Measurements from ENCODE around the gene DOCK1. TPM values are rescaled to one million over a fixed set of nuclear protein-coding genes. Genes with fewer than 3 reads are reported as not detected.

DOCK1 gene
- total RNA-seq, 1 experiment from 2014 or later: not detected

DNA sequence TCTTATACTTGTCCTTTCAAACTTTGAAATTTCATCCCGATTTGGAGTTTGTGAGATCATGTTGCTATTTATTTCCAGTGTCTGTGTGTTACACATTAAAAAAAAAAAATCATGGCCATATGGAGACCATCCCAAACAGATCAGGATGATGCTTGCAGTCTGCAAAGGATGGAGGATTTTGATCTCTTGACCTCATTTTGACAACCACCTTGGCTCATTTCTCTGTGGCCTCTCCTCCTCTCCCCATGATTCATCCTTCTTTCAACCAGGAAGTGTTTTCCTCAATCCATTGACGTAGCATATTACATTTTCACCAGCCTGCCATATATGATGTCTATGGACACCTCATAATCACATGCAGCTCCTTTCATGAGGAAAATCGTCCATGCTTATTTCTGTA is 360.1 kb downstream of the DOCK1 start:
- H3K4me2 ChIP-seq (ENCODE audit: low read depth, low read length, poor library complexity, severe bottlenecking): no peak overlapping the region
- H3K9me3 ChIP-seq (ENCODE audit: low read length): peaks cover 11% of the 10 kb centered on the region; the same call in 1 of the 2 replicates
- no peak overlapping the region for H3K9ac ChIP-seq (ENCODE audit: low read length)
- no peaks in the 10 kb centered on the region for H3K36me3 ChIP-seq (ENCODE audit: insufficient read depth, low read length)
- H3K27ac ChIP-seq (ENCODE audit: low read length): no peak overlapping the region
- no peaks in the 10 kb centered on the region for H3K27me3 ChIP-seq (ENCODE audit: low read length)
- no peak overlapping the region for H2AFZ ChIP-seq (ENCODE audit: low read length)
- no peak for DNase-seq
- H3K79me2 ChIP-seq (ENCODE audit: low read length): no peaks in the 10 kb centered on the region
- H3K9me2 ChIP-seq (replicated peaks; ENCODE audit: insufficient read depth, low read length): no peaks in the 10 kb centered on the region
- H3K4me3 ChIP-seq (ENCODE audit: low read length): no peak overlapping the region
- no peaks in the 10 kb centered on the region for H4K20me1 ChIP-seq (ENCODE audit: insufficient read depth, low read depth, low read length)
- no peaks in the 10 kb centered on the region for H3K4me1 ChIP-seq (ENCODE audit: low read length)

DNA sequence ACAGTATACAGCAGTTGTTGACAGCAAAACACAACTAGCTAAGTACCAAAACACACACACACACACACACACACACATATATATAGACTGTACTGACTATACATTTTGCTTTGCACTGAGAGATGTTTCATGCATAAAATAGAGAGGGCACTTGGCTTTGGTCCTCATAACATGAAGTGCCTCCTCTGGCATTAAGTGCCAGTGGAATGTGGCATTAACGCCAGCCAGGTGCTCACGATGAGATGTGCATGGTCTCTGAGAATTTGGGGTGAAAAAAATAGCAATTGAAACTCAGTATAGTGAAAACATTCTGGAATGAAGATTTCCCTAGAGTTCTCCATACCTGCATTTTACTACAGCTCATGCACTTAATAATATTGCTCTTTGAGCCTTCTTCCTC is 361.2 kb downstream of the DOCK1 start:
- H3K9me3 ChIP-seq (ENCODE audit: low read length): peaks cover 9% of the 10 kb centered on the region; the same call in 1 of the 2 replicates
- no peaks in the 10 kb centered on the region for H3K27me3 ChIP-seq (ENCODE audit: low read length)
- no peak overlapping the region for H3K9ac ChIP-seq (ENCODE audit: low read length)
- no peak overlapping the region for H3K4me2 ChIP-seq (ENCODE audit: low read depth, low read length, poor library complexity, severe bottlenecking)
- no peaks in the 10 kb centered on the region for H3K36me3 ChIP-seq (ENCODE audit: insufficient read depth, low read length)
- no peak overlapping the region for H2AFZ ChIP-seq (ENCODE audit: low read length)
- no peak for DNase-seq
- no peaks in the 10 kb centered on the region for H3K9me2 ChIP-seq (replicated peaks; ENCODE audit: insufficient read depth, low read length)
- no peak overlapping the region for H3K27ac ChIP-seq (ENCODE audit: low read length)
- no peaks in the 10 kb centered on the region for H3K4me1 ChIP-seq (ENCODE audit: low read length)
- no peaks in the 10 kb centered on the region for H3K79me2 ChIP-seq (ENCODE audit: low read length)
- H3K4me3 ChIP-seq (ENCODE audit: low read length): no peak overlapping the region
- H4K20me1 ChIP-seq (ENCODE audit: insufficient read depth, low read depth, low read length): no peaks in the 10 kb centered on the region

DNA sequence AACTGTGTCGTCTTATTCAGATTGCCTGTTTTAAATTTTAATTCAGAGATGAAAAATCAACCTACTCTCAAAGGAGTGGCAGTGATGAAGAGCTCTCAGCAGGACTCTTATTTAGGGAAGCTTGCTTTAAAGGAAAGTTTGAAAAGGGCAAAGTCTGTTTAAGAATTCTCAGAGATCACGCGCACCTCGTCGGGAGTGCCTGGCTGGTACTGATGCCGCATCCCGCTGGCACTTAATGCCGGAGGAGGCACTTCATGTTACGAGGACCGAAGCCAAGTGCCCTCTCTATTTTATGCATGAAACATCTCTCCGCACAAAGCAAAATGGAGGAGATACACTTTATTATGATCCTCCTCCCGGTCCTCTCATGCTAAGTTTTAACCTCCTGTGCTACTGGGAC is 362.2 kb downstream of the DOCK1 start:
- no peak overlapping the region for H3K9ac ChIP-seq (ENCODE audit: low read length)
- no peak for DNase-seq
- no peaks in the 10 kb centered on the region for H3K9me2 ChIP-seq (replicated peaks; ENCODE audit: insufficient read depth, low read length)
- no peaks in the 10 kb centered on the region for H3K27me3 ChIP-seq (ENCODE audit: low read length)
- H2AFZ ChIP-seq (ENCODE audit: low read length): no peak overlapping the region
- H3K36me3 ChIP-seq (ENCODE audit: insufficient read depth, low read length): no peaks in the 10 kb centered on the region
- H3K27ac ChIP-seq (ENCODE audit: low read length): no peak overlapping the region
- no peaks in the 10 kb centered on the region for H4K20me1 ChIP-seq (ENCODE audit: insufficient read depth, low read depth, low read length)
- no peaks in the 10 kb centered on the region for H3K4me1 ChIP-seq (ENCODE audit: low read length)
- H3K79me2 ChIP-seq (ENCODE audit: low read length): no peaks in the 10 kb centered on the region
- no peaks in the 10 kb centered on the region for H3K9me3 ChIP-seq (ENCODE audit: low read length)
- H3K4me3 ChIP-seq (ENCODE audit: low read length): no peak overlapping the region
- no peak overlapping the region for H3K4me2 ChIP-seq (ENCODE audit: low read depth, low read length, poor library complexity, severe bottlenecking)

DNA sequence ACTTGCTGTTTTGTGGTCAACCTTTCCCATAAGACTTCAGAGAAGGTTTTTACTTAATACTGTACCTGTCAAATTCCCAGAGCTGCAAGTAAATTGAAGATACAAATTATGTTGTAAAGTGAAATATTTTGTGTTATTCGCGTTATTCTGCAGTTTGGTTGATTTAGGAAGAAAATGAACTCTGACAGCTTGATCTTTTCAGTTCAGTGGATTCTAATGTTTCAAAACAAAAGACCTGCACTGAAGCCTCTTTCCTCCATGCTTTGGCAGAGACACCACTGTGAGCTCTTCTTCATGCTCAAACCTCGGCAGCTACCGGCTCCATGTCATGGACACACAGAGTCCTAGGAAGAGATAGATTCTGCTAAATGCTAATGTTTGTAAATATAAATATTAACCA is 366.8 kb downstream of the DOCK1 start:
- Histone ChIP-seq H3K27me3 (ENCODE audit: low read length) (no peaks in the 10 kb centered on the region), H3K9me2 (replicated peaks; ENCODE audit: insufficient read depth, low read length) (no peaks in the 10 kb centered on the region)
- no peak for DNase-seq

DNA sequence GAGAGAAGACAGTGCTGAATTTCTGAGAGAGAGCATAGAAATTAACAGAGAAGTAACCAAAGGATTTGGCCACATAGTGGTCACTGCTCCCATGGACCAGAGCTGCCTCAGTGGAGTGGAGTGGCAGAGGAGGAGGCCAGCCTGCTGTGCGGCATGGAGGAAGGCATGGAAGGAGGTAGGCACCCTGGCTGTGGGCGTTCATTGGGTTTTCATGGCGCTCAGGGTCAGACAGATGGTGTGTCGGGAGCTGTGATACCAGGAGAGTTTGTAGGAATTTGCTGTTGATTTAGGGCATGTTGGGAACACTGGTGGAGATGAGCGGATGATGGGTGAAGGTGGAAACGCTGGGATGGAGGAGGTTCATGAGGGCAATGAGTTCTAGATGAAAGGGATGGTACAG is 370.0 kb downstream of the DOCK1 start:
- no peak for DNase-seq
- no peaks in the 10 kb centered on the region for H3K9me3 ChIP-seq (ENCODE audit: low read length)

More for the DNA sequence above, 366.8 kb downstream of the DOCK1 start:
- no peak overlapping the region for H2AFZ ChIP-seq (ENCODE audit: low read length)
- no peak overlapping the region for H3K4me3 ChIP-seq (ENCODE audit: low read length)
- H3K79me2 ChIP-seq (ENCODE audit: low read length): no peaks in the 10 kb centered on the region
- no peaks in the 10 kb centered on the region for H3K36me3 ChIP-seq (ENCODE audit: insufficient read depth, low read length)
- no peaks in the 10 kb centered on the region for H3K4me1 ChIP-seq (ENCODE audit: low read length)
- no peak overlapping the region for H3K9ac ChIP-seq (ENCODE audit: low read length)
- no peaks in the 10 kb centered on the region for H4K20me1 ChIP-seq (ENCODE audit: insufficient read depth, low read depth, low read length)
- no peak overlapping the region for H3K4me2 ChIP-seq (ENCODE audit: low read depth, low read length, poor library complexity, severe bottlenecking)
- no peaks in the 10 kb centered on the region for H3K9me3 ChIP-seq (ENCODE audit: low read length)
- H3K27ac ChIP-seq (ENCODE audit: low read length): no peak overlapping the region

DNA sequence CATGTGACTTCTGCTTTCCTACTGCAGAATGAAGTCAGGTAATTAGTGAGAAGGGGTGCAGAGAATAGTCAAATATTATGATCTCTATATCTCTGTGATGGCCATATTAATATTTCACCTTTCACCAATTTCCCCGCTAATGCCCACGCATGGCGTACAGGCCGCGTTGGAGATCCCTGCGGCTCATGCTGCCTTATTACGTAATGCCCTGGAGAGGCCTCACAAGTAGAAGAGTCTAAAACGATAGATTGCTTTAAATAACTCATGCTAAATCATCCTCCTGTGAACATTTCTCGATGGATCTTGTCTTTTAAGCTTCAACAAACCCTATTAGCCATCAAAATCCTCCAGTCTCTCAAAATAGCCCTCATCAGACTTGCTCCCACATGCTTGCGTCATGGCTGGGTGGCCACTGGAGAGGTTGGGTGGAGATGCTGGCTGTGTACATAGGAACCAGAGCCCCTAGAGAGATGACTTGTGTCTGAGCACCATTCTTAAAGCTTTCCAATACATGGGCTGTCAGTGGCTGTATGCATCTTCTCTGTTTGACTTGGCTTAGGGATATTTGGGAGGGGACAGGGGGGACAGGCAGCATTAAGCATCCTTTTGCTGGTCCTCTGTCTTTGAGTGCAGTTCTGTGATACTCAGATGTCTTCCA is 370.7 kb downstream of the DOCK1 start:
- no peaks in the 10 kb centered on the region for H4K20me1 ChIP-seq (ENCODE audit: insufficient read depth, low read depth, low read length)
- H3K27me3 ChIP-seq (ENCODE audit: low read length): no peaks in the 10 kb centered on the region
- H3K9me2 ChIP-seq (replicated peaks; ENCODE audit: insufficient read depth, low read length): no peaks in the 10 kb centered on the region
- H3K9me3 ChIP-seq (ENCODE audit: low read length): no peaks in the 10 kb centered on the region
- H3K4me3 ChIP-seq (ENCODE audit: low read length): no peak overlapping the region
- no peak overlapping the region for H2AFZ ChIP-seq (ENCODE audit: low read length)
- no peak overlapping the region for H3K27ac ChIP-seq (ENCODE audit: low read length)
- no peak overlapping the region for H3K9ac ChIP-seq (ENCODE audit: low read length)
- no peak for DNase-seq
- H3K79me2 ChIP-seq (ENCODE audit: low read length): no peaks in the 10 kb centered on the region
- H3K4me1 ChIP-seq (ENCODE audit: low read length): no peaks in the 10 kb centered on the region
- H3K36me3 ChIP-seq (ENCODE audit: insufficient read depth, low read length): no peaks in the 10 kb centered on the region
- no peak overlapping the region for H3K4me2 ChIP-seq (ENCODE audit: low read depth, low read length, poor library complexity, severe bottlenecking)

More for the DNA sequence above, 370.0 kb downstream of the DOCK1 start:
- H3K36me3 ChIP-seq (ENCODE audit: insufficient read depth, low read length): no peaks in the 10 kb centered on the region
- H3K4me3 ChIP-seq (ENCODE audit: low read length): no peak overlapping the region
- H3K9ac ChIP-seq (ENCODE audit: low read length): no peak overlapping the region
- no peak overlapping the region for H3K27ac ChIP-seq (ENCODE audit: low read length)
- H4K20me1 ChIP-seq (ENCODE audit: insufficient read depth, low read depth, low read length): no peaks in the 10 kb centered on the region
- H3K4me1 ChIP-seq (ENCODE audit: low read length): no peaks in the 10 kb centered on the region
- H2AFZ ChIP-seq (ENCODE audit: low read length): no peak overlapping the region
- H3K79me2 ChIP-seq (ENCODE audit: low read length): no peaks in the 10 kb centered on the region
- no peaks in the 10 kb centered on the region for H3K9me2 ChIP-seq (replicated peaks; ENCODE audit: insufficient read depth, low read length)
- H3K27me3 ChIP-seq (ENCODE audit: low read length): no peaks in the 10 kb centered on the region
- no peak overlapping the region for H3K4me2 ChIP-seq (ENCODE audit: low read depth, low read length, poor library complexity, severe bottlenecking)

DNA sequence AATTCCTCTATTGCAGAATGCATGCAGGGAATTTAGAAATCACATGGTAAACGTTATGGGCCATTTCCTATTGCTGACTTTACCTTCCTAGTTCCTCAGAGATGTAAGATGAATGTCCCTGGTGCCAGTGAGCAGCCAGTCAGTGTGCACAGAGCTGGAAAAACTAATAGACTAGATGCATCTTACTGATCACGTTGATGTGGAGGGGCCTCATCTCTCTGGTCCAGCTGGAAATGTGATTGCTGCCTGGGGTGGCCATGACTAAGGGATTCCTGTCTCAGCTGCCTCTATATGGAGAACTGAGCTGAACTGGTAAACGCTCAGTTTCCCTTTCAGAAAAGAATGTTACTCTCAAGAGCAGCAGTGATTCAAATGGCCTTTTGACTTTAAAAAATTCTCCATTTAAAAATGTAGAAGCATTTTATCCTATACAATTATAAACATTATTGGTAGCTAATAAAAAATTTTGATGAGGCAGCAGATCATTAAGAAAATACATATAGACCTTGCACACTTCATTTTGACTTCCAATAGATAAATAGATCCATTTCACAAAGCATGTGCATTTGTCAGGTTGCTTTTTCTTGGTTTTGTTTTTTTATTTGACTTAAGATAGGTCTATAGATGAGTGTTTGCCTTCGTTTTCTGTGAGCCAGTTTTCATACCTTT is 371.7 kb downstream of the DOCK1 start:
- H3K4me1 ChIP-seq (ENCODE audit: low read length): no peaks in the 10 kb centered on the region
- H3K9me2 ChIP-seq (replicated peaks; ENCODE audit: insufficient read depth, low read length): no peaks in the 10 kb centered on the region
- H3K9ac ChIP-seq (ENCODE audit: low read length): no peak overlapping the region
- H2AFZ ChIP-seq (ENCODE audit: low read length): no peak overlapping the region
- no peak overlapping the region for H3K4me3 ChIP-seq (ENCODE audit: low read length)
- H4K20me1 ChIP-seq (ENCODE audit: insufficient read depth, low read depth, low read length): no peaks in the 10 kb centered on the region
- H3K4me2 ChIP-seq (ENCODE audit: low read depth, low read length, poor library complexity, severe bottlenecking): no peak overlapping the region
- H3K36me3 ChIP-seq (ENCODE audit: insufficient read depth, low read length): no peaks in the 10 kb centered on the region
- H3K27me3 ChIP-seq (ENCODE audit: low read length): no peaks in the 10 kb centered on the region
- H3K27ac ChIP-seq (ENCODE audit: low read length): no peak overlapping the region
- H3K9me3 ChIP-seq (ENCODE audit: low read length): no peaks in the 10 kb centered on the region
- no peaks in the 10 kb centered on the region for H3K79me2 ChIP-seq (ENCODE audit: low read length)
- no peak for DNase-seq

DNA sequence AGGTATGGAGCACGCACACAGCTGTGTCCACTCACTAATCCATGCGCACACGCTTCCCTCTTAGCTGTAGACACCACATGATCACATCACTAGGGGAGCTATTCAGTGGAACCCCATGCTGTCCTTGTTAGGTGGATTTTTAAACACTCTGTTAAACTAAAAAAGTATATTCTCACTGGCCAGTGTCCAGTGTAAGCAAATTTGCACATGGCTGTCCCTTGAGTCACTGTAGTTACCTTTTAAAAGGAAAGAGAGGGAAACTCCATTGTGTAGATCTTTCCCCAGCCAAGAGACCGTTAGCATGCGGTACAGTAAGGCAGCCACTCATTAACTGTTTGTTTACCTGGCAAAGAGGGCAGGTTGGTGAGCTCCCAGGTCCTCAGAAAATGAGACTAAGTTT is 372.8 kb downstream of the DOCK1 start:
- no peak for DNase-seq
- Histone ChIP-seq H4K20me1 (ENCODE audit: insufficient read depth, low read depth, low read length) (no peaks in the 10 kb centered on the region), H3K4me2 (ENCODE audit: low read depth, low read length, poor library complexity, severe bottlenecking) (no peak overlapping the region), H3K9me2 (replicated peaks; ENCODE audit: insufficient read depth, low read length) (no peaks in the 10 kb centered on the region), H3K4me3 (ENCODE audit: low read length) (no peak overlapping the region), H3K4me1 (ENCODE audit: low read length) (no peaks in the 10 kb centered on the region), H3K27ac (ENCODE audit: low read length) (no peak overlapping the region), H3K9ac (ENCODE audit: low read length) (no peak overlapping the region), H2AFZ (ENCODE audit: low read length) (no peak overlapping the region), H3K79me2 (ENCODE audit: low read length) (no peaks in the 10 kb centered on the region), H3K27me3 (ENCODE audit: low read length) (no peaks in the 10 kb centered on the region), H3K9me3 (ENCODE audit: low read length) (no peaks in the 10 kb centered on the region), H3K36me3 (ENCODE audit: insufficient read depth, low read length) (no peaks in the 10 kb centered on the region)

Data from Karpas-422 (cell line).